A673 (cell line): ENCODE measurements around the gene CPED1. TPM values are rescaled to one million over a fixed set of nuclear protein-coding genes. Genes with fewer than 3 reads are reported as not detected.

Experiments used
- BruUV-seq: library from RNA; stranded (reverse); fragments of 400-500 nt; replicated peaks from 2 replicates; lab custom pipeline; 2021; lab: Mats Ljungman, UMichigan
- CTCF ChIA-PET: fragments of 300-600 bp; sonication (Branson Sonifier 250); formaldehyde crosslinking; loops from one replicate; lab custom pipeline; 2022; ENCODE audit warnings: antibody characterized with exemption; lab: Charles Lee
- POLR2A ChIA-PET: fragments of 300-600 bp; sonication (Branson Sonifier 250); formaldehyde crosslinking; loops from one replicate; lab custom pipeline; 2022; ENCODE audit warnings: antibody characterized with exemption; ENCODE audit not compliant: low non-redundant PET; lab: Charles Lee
- DNase-seq: peaks from one replicate; pipeline ENCODE4 v3.0.0-alpha.2; 2015; ENCODE audit warnings: low spot score
- H3K27ac ChIP-seq: fragments of 200-600 bp; sonication (generic); 2 replicates; pipeline ENCODE4 v1.5.1; 2016; ENCODE audit warnings: mixed run types, low read depth, mild to moderate bottlenecking, mixed read lengths, antibody characterized with exemption, low read length; ENCODE audit not compliant: poor library complexity, severe bottlenecking
- H3K27me3 ChIP-seq: fragments of 200-600 bp; sonication (generic); replicated peaks from 2 replicates; pipeline ENCODE4 v1.6.1; 2017; ENCODE audit warnings: mixed run types, low read depth, mild to moderate bottlenecking, mixed read lengths, antibody characterized with exemption, low read length; ENCODE audit not compliant: insufficient read depth, poor library complexity
- H3K36me3 ChIP-seq: fragments of 200-600 bp; sonication (generic); 2 replicates; pipeline ENCODE4 v1.6.1; 2016; ENCODE audit warnings: mixed run types, mild to moderate bottlenecking, mixed read lengths, antibody characterized with exemption, low read length; ENCODE audit not compliant: insufficient read depth, poor library complexity, severe bottlenecking
- H3K4me1 ChIP-seq: fragments of 200-600 bp; sonication (generic); 2 replicates; pipeline ENCODE4 v1.6.1; 2017; ENCODE audit warnings: mixed run types, mild to moderate bottlenecking, mixed read lengths, antibody characterized with exemption, low read length; ENCODE audit not compliant: insufficient read depth, poor library complexity, severe bottlenecking
- H3K4me3 ChIP-seq: fragments of 200-600 bp; sonication (generic); 2 replicates; pipeline ENCODE4 v1.5.1; 2016; ENCODE audit warnings: low read depth, mixed run types, mild to moderate bottlenecking, mixed read lengths, low read length; ENCODE audit not compliant: poor library complexity, severe bottlenecking
- H3K9me3 ChIP-seq: fragments of 200-600 bp; sonication (generic); 2 replicates; pipeline ENCODE4 v1.6.1; 2016; ENCODE audit warnings: mixed run types, low read depth, mild to moderate bottlenecking, mixed read lengths, antibody characterized with exemption, low read length; ENCODE audit not compliant: poor library complexity, severe bottlenecking
- EZH2 ChIP-seq: fragments of 200-600 bp; sonication (generic); IDR thresholded peaks from 2 replicates; pipeline ENCODE4 v1.6.1; 2017; ENCODE audit warnings: borderline replicate concordance, low read depth, mild to moderate bottlenecking, mixed read lengths, antibody characterized with exemption, low read length; ENCODE audit not compliant: poor library complexity, severe bottlenecking
- intact Hi-C: fragments of 100-400 bp; cut with micrococcal nuclease; formaldehyde crosslinking; loops from one replicate; pipeline ENCODE4 v1.10.0; 2022; ENCODE audit not compliant: unreplicated experiment
- total RNA-seq: library from RNA; stranded (reverse); gene quantifications from 2 replicates; pipeline ENCODE4 v1.2.3, GENCODE V29; 2021
- TF ChIP-seq, protein P1 (sequence below): fragments of 300-800, 200-600 bp; sonication (generic); conservative IDR thresholded peaks from 2 replicates; pipeline ENCODE4 v1.5.1; 2017; ENCODE audit warnings: low read depth, mild to moderate bottlenecking, antibody characterized with exemption, low read length, moderate library complexity, mixed read lengths

The CPED1 gene
- total RNA-seq, 1 experiment from 2014 or later = 0.15 TPM

GRCh38 chr7:121269798-121270197 lies 281.3 kb downstream of the CPED1 start:
- CTCF ChIA-PET = no interaction called here
- POLR2A ChIA-PET = no interaction called here
- no TSS peak for BruUV-seq
- Histone ChIP-seq H3K4me3 (no peak overlapping the region), H3K9me3 (no peaks in the 10 kb centered on the region), H3K27ac (no peak overlapping the region), H3K36me3 (no peaks in the 10 kb centered on the region), H3K4me1 (no peaks in the 10 kb centered on the region), H3K27me3 (no peaks in the 10 kb centered on the region)
- intact Hi-C loops = no loop called here
- TF ChIP-seq, protein P1, sequence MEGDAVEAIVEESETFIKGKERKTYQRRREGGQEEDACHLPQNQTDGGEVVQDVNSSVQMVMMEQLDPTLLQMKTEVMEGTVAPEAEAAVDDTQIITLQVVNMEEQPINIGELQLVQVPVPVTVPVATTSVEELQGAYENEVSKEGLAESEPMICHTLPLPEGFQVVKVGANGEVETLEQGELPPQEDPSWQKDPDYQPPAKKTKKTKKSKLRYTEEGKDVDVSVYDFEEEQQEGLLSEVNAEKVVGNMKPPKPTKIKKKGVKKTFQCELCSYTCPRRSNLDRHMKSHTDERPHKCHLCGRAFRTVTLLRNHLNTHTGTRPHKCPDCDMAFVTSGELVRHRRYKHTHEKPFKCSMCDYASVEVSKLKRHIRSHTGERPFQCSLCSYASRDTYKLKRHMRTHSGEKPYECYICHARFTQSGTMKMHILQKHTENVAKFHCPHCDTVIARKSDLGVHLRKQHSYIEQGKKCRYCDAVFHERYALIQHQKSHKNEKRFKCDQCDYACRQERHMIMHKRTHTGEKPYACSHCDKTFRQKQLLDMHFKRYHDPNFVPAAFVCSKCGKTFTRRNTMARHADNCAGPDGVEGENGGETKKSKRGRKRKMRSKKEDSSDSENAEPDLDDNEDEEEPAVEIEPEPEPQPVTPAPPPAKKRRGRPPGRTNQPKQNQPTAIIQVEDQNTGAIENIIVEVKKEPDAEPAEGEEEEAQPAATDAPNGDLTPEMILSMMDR = no peak
- TF ChIP-seq EZH2 = no peak
- DNase-seq = no peak

- POLR2A ChIA-PET = no interaction called here
- no peaks in the 10 kb centered on the region for H3K27me3 ChIP-seq
- TF ChIP-seq, protein P1 = no peak
- no peak for TF ChIP-seq EZH2
- intact Hi-C loops = no loop called here
- H3K9me3 ChIP-seq = no peaks in the 10 kb centered on the region
- no TSS peak for BruUV-seq
- no peaks in the 10 kb centered on the region for H3K4me1 ChIP-seq
- H3K4me3 ChIP-seq = no peak overlapping the region
- CTCF ChIA-PET = no interaction called here
- no peak overlapping the region for H3K27ac ChIP-seq
- DNase-seq = no peak
- H3K36me3 ChIP-seq = no peaks in the 10 kb centered on the region
Measured at GRCh38 chr7:121271098-121271497, 282.6 kb downstream of the CPED1 start.

DNA sequence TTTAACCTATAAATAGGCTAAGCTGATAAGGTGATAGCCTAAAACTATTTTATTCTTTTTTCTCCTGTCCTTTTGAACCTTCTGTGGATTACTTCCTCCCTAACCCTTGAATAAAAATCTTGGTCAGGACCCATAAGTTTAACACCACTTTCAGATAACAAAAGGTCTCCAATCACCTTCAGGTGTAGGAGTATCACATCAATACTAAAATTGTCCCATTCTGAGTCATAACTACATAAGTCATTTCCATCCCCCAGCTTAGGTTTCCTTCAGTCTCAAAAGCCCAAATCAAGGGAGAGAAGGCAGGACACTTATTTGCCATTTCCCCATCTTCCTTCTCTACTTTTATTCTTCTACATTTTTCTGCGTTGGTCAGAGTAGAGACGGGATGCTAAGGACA lies 283.4 kb downstream of the CPED1 start:
- intact Hi-C loops = no loop called here
- no peaks in the 10 kb centered on the region for H3K36me3 ChIP-seq
- no TSS peak for BruUV-seq
- no peak for TF ChIP-seq EZH2
- TF ChIP-seq, protein P1 = no peak
- no peak overlapping the region for H3K27ac ChIP-seq
- no peak overlapping the region for H3K4me3 ChIP-seq
- no peaks in the 10 kb centered on the region for H3K9me3 ChIP-seq
- POLR2A ChIA-PET = no interaction called here
- CTCF ChIA-PET = no interaction called here
- no peak for DNase-seq
- no peaks in the 10 kb centered on the region for H3K4me1 ChIP-seq
- no peaks in the 10 kb centered on the region for H3K27me3 ChIP-seq
